Measurements from ENCODE around the gene SERPINB6.
"Not testable (repeated sequence)": the region's sequence is repeated elsewhere in the genome, so short reads cannot be mapped to it uniquely, and the experiment has no call there.

SERPINB6 gene

GRCh38 chr6:2999618-3000557, 28.5 kb upstream of the SERPINB6 start, which contains the start of gene NQO2:
NQO2 (plus strand) TSS chr6:2999894; CDS start chr6:3006553, 6,659 bp downstream.
- peak; percentile 99 for DNase-seq (ENCODE audit: low spot score)

GRCh38 chr6:2998998-2999617, 27.7 kb upstream of the SERPINB6 start:
- DNase-seq (ENCODE audit: low spot score), result no peak

GRCh38 chr6:2998249-2998997, 27.1 kb upstream of the SERPINB6 start:
- DNase-seq (ENCODE audit: low spot score), result not testable (repeated sequence)

DNA sequence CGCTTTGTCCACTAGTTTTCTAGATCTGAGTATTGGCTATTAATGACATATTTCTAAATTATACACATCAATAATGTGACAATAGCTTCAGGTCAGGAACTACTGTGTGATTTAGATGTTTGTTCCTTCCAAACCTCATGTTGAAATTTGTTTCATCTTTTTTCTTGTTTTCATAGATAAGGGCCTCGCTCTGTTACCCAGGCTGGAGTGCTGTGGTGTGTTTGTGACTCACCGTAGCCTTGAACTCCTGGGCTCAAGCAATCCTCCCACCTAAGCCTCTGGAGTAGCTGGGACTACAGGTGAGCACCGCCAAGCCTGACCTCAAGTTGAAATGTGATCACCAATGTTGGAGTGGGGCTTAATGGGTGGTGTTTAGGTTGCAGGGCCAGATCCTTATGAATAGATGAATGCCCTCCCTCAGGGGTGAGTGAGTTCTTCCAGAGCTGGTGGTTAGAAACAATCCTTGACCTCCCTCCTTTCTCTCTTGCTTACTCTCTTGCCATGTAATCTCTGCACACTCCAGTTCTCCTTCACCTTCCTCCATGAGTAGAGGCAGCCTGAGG, 22.5 kb upstream of the SERPINB6 start:
- DNase-seq (ENCODE audit: low spot score), result no peak

DNA sequence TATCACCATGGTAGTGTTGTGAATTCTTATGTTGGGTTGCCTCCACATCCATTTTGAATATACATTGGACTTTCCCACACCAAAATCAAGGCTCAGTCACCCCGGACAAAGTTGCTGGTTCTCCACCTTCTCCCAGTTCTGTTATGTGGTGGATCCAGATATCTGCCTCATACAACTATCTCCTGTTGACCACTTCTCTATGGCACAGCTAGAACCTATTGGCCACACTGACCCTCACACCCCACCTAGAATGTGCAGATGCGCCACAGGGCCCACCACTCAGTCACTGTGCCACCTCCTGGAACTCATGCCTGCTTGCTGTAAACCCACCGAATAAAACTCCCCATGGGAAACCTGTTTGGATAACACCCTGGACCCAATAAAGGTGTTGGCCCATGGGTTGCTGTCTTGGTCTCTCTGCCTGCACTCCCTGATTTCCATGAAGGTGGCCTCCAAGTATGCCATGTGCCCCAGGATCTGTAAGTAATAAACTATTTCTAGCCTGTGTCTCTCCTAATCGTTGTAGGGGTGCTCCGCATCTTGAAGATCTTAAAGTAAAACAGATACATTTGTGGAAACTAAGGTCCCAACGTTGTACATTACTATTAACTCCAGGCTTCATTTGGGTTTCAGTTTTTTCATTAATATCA, 21.1 kb upstream of the SERPINB6 start:
- DNase-seq (ENCODE audit: low spot score), result no peak

GRCh38 chr6:2990932-2991506, 19.7 kb upstream of the SERPINB6 start:
- DNase-seq (ENCODE audit: low spot score), result no peak

DNA sequence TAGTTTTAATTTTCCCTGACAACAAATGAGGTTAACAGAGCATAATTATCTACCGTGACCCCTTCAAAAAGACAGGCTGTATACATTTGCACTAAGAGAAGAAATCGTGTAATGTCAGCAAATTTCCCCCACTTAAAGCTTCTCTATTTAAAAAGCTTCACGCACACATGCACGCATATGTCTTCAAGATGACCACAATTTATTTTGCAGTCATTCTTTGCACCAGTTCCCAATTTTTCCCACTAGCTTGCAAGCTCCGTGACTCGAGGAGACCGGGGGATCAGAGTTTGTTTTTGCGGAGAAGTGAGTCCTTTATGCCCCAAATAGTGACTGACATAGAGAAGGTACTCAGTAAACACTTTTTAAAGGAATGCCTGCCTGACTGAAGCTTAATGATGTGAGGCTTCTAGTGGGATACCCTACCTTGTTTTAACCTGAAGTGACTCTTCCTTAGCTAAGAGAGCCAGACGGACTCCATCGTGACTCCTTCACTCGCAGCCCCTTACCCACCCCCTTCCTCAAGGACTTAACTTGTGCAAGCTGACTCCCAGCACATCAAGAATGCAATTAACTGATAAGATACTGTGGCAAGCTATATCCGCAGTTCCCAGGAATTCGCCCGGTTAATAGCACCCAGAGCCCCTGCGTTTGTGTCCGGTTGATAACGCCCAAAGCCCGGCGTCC, 19.0 kb upstream of the SERPINB6 start:
- no peak for DNase-seq (ENCODE audit: low spot score)

- DNase-seq (ENCODE audit: low spot score), result peak; percentile 61
Observed at GRCh38 chr6:2989332-2990247, 18.2 kb upstream of the SERPINB6 start.

- peak; percentile 82 for DNase-seq (ENCODE audit: low spot score)
Observed at GRCh38 chr6:2988426-2989331, 17.3 kb upstream of the SERPINB6 start.

DNA sequence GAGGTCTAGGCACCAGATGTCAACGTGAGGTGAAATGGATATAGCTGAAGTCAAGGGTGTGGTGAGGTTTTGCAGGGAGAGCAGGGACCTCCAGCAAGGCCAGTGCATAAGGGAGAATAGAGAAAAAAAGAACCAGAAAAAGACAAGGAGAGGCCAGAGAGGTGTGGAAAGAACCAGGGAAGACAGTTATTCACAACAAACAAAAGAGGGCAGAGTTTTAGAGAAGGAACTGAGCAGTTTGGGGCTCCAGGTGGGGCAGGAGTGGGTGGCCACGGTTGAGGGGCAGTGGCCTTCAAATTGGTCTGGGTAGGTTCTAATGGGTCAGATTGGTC, 16.7 kb upstream of the SERPINB6 start:
- no peak for DNase-seq (ENCODE audit: low spot score)

DNA sequence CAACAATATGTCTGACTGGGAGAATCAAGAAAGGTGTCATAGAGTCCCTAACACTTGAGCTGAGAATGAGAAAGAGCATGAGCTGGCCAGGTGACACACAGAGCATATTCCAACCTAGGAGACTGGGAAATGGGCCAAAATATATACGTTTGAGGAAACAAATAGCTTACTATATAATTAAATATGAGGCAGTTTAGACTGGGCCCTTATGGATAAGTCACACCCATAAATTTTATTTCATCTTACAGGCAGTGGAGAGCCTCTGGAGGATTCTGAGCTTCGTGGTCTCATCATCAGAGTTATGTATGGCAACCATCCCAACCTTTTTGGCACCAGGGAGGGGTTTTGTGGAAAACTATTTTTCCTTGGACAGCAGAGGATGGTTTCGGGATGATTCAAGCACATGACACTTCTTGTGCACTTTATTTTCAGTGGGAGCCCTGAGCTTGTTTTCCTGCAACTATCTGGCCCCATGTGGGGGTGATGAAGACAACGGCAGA, 15.4 kb upstream of the SERPINB6 start:
- DNase-seq (ENCODE audit: low spot score), result no peak

DNA sequence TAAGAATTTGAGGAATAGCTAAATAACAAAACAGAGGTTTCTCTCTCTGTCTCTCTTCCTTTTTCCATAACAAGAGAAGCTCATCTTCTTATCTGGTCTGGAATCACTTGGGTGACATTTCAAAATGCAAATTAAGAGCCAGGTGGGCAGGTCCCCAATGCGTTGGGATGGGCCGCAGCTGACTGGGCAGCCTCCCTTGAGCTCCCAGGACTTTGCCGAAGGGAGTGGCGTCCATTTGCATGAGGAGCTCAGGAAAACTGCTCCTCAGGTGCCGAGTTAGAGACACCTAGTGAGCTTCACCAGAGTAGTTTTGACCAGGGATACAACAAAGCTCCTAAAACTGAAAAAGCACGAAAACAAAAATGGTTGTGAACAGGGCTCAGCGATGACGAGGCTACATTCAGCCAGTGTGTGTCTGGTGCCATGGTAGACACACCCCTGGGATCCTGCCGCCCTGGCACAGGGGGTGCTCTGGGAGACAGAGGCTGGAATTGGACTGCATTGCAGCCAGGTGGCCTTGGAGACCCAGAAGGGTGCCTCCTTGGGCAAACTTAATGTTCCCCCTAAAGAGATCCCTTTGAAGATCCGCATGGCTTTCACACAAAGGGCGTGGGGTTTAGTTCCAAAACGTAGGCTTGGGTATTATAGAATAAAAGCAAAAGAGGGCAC, 13.5 kb upstream of the SERPINB6 start:
- DNase-seq (ENCODE audit: low spot score), result no peak

DNA sequence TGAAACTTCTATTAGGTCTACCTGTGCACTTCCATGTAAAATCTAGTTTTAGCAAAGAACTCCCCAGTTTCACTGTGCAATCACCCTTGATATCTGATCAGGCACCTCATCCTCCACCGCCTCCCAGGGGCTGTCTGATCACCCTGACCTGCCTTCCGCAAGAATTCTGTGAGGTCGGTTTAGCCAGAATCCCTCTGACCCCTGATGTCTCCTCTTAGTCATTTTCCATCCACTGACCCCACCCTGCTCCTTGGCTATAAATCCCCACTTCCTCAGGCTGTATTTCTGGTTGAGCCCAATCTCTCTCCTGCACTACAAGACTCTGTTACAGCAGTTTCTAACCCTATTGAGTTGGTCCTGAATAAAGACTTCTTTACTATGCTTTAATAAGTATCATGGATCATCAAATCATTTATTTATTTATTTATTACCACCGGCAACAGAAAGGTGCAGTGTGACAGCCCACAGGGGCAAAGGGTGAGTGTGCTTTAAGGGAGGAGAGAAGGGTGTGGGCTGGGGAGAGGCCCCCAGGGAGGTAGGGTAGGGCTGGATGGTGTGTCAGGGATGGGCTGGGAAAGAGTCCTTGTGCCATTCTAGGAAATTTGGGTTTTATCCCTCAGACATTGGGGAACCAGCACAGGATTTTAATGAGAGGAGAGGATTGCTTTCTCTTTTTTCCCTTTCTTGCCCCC, 11.2 kb upstream of the SERPINB6 start:
- DNase-seq (ENCODE audit: low spot score), result no peak

- no peak for DNase-seq (ENCODE audit: low spot score)
Observed at GRCh38 chr6:2980465-2980855, 9.1 kb upstream of the SERPINB6 start.

DNA sequence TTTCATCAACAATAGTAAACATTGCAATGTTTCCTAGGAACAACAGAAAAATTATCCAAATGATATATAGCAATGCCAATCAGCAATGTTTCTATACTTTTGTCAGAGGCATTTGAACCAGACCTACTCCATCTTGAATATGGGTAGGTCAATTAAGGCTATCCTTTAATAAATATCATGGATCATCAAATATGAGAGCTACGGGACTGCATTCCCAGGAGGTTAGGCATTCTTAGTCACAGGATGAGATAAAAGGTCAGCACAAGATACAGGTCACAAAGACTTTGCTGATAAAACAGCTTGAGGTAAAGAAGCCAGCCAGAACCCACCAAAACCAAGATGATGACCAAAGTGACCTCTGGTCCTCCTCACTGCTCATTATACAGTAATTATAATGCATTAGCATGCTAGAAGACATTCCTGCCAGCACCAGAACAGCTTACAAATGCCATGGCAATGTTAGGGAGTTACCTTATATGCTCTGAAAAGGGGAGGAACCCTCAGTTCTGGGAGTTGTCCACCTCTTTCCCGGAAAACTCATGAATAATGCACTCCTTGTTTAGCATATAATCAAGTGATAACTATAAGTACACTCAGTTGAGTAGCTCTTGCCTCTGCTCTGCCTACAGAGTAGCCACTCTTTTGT, 8.6 kb upstream of the SERPINB6 start:
- DNase-seq (ENCODE audit: low spot score), result no peak

GRCh38 chr6:2978923-2979322, 7.6 kb upstream of the SERPINB6 start:
- no peak for DNase-seq (ENCODE audit: low spot score)
